Karpas-422 (cell line): Measurements from ENCODE around the gene KSR2. TPM values are rescaled to one million over a fixed set of nuclear protein-coding genes. Genes with fewer than 3 reads are reported as not detected.

Experiments used
- total RNA-seq: library from RNA; depleted of rRNA; stranded (reverse); fragments of >200 nt; shearing (Covaris generic); gene quantifications from 2 replicates; pipeline ENCODE4 v1.2.3, GENCODE V29; 2014; ENCODE audit warnings: low replicate concordance; rRNA removed

Gene KSR2
- total RNA-seq, 1 experiment from 2014 or later, result 0.04 TPM

Other genes starting within 250 kb of the KSR2 start
- 28.7 and 41.1 TPM in 2 replicates for gene RFC5, start 47.7 kb upstream of the KSR2 start, total RNA-seq
- 28.8 and 49.1 TPM in 2 replicates for gene WSB2, start 92.2 kb upstream of the KSR2 start, total RNA-seq
- 5.0 and 23.2 TPM in 2 replicates for gene VSIG10, start 135.0 kb upstream of the KSR2 start, total RNA-seq
- gene PEBP1, start 167.1 kb upstream of the KSR2 start, total RNA-seq, result 138 and 168 TPM in 2 replicates